DOHH2 (cell line): ENCODE data around the gene SDHAF4.

Experiments used
- H3F3A ChIP-seq: fragments of 200-600 bp; sonication (generic), shearing (Covaris generic); 2 replicates; pipeline ENCODE4 v1.6.0; 2016; ENCODE audit warnings: antibody characterized with exemption, mild to moderate bottlenecking; ENCODE audit not compliant: control insufficient read depth, insufficient read depth
- H3K27ac ChIP-seq: fragments of 200-600 bp; sonication (generic); 2 replicates; pipeline ENCODE4 v1.5.1; 2014; ENCODE audit warnings: low read depth, mild to moderate bottlenecking, low read length, moderate library complexity
- H3K27me3 ChIP-seq: fragments of 200-600 bp; sonication (generic); 2 replicates; pipeline ENCODE4 v1.6.1; 2014; ENCODE audit warnings: mild to moderate bottlenecking, low read length, mixed read lengths; ENCODE audit not compliant: control insufficient read depth
- H3K36me3 ChIP-seq: fragments of 200-600 bp; sonication (generic); 2 replicates; pipeline ENCODE4 v1.6.1; 2014; ENCODE audit warnings: mild to moderate bottlenecking, low read length, moderate library complexity, mixed read lengths; ENCODE audit not compliant: control insufficient read depth
- H3K4me1 ChIP-seq: fragments of 200-600 bp; sonication (generic); 2 replicates; pipeline ENCODE4 v1.6.1; 2014; ENCODE audit warnings: mild to moderate bottlenecking, low read length, mixed read lengths; ENCODE audit not compliant: control insufficient read depth
- H3K4me2 ChIP-seq: fragments of 200-600 bp; sonication (generic); 2 replicates; pipeline ENCODE4 v1.6.0; 2014; ENCODE audit warnings: mild to moderate bottlenecking, low read length, moderate library complexity
- H3K4me3 ChIP-seq: fragments of 200-600 bp; sonication (generic); 2 replicates; pipeline ENCODE4 v1.5.1; 2014; ENCODE audit warnings: mild to moderate bottlenecking, low read length, mixed read lengths
- H3K79me2 ChIP-seq: fragments of 200-600 bp; sonication (generic); 2 replicates; pipeline ENCODE4 v1.6.1; 2014; ENCODE audit warnings: mild to moderate bottlenecking, low read length, mixed read lengths; ENCODE audit not compliant: control insufficient read depth
- H3K9me2 ChIP-seq: fragments of 200-600 bp; sonication (generic); replicated peaks from 2 replicates; pipeline ENCODE4 v1.6.1; 2014; ENCODE audit warnings: mild to moderate bottlenecking, low read length, mixed read lengths; ENCODE audit not compliant: control insufficient read depth
- H3K9me3 ChIP-seq: fragments of 200-600 bp; sonication (generic); 2 replicates; pipeline ENCODE4 v1.6.1; 2014; ENCODE audit warnings: antibody characterized with exemption, low read length, mixed read lengths; ENCODE audit not compliant: control insufficient read depth, insufficient read depth
- H4K20me1 ChIP-seq: fragments of 200-600 bp; sonication (generic); 2 replicates; pipeline ENCODE4 v1.6.0; 2014; ENCODE audit warnings: low read depth, mild to moderate bottlenecking, antibody characterized with exemption, low read length, moderate library complexity; ENCODE audit not compliant: control insufficient read depth, insufficient read depth
- EZH2phosphoT487 ChIP-seq: fragments of 200-600 bp; sonication (generic); IDR thresholded peaks from 2 replicates; pipeline ENCODE4 v1.6.1; 2017; ENCODE audit warnings: borderline replicate concordance, mild to moderate bottlenecking, antibody characterized with exemption, low read length, moderate library complexity, mixed read lengths
- TF ChIP-seq, protein P1 (sequence below): fragments of 200-600 bp; sonication (generic); IDR thresholded peaks from one replicate; pipeline ENCODE4 v1.5.1; 2014; ENCODE audit warnings: antibody characterized with exemption, mild to moderate bottlenecking, low read depth, low read length; ENCODE audit not compliant: poor library complexity, severe bottlenecking

Gene SDHAF4

DNA sequence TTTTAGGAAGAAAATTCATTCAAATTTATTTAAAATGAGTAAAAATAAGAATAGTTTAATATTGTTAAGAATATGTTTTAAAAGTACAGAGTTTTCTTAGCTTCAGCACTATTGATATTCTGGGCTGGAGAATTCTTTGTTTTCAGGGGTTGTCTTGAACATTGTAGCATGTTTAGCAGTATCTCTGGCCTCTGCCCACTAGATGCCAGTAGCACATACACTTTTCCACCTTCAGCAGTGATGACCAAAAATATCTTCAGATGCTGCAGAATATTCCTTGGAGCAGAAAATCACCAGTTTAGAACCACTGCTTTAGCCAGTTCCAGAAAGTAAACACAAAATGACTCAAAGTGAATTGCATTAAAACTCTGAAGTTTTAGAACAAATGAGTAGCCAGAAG lies 19.4 kb upstream of the SDHAF4 start:
- Histone ChIP-seq H3K79me2 (no peaks in the 10 kb centered on the region), H3F3A (peaks cover 5% of the 10 kb centered on the region; the same call in 1 of the 2 replicates), H3K27ac (no peak overlapping the region), H3K9me2 (no peaks in the 10 kb centered on the region), H3K4me2 (no peak overlapping the region), H3K9me3 (no peaks in the 10 kb centered on the region), H3K36me3 (no peaks in the 10 kb centered on the region), H3K27me3 (no peaks in the 10 kb centered on the region), H4K20me1 (no peaks in the 10 kb centered on the region), H3K4me1 (no peaks in the 10 kb centered on the region), H3K4me3 (no peak overlapping the region)
- TF ChIP-seq, protein P1, sequence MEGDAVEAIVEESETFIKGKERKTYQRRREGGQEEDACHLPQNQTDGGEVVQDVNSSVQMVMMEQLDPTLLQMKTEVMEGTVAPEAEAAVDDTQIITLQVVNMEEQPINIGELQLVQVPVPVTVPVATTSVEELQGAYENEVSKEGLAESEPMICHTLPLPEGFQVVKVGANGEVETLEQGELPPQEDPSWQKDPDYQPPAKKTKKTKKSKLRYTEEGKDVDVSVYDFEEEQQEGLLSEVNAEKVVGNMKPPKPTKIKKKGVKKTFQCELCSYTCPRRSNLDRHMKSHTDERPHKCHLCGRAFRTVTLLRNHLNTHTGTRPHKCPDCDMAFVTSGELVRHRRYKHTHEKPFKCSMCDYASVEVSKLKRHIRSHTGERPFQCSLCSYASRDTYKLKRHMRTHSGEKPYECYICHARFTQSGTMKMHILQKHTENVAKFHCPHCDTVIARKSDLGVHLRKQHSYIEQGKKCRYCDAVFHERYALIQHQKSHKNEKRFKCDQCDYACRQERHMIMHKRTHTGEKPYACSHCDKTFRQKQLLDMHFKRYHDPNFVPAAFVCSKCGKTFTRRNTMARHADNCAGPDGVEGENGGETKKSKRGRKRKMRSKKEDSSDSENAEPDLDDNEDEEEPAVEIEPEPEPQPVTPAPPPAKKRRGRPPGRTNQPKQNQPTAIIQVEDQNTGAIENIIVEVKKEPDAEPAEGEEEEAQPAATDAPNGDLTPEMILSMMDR, result no peak
- TF ChIP-seq EZH2phosphoT487, result no peak

DNA sequence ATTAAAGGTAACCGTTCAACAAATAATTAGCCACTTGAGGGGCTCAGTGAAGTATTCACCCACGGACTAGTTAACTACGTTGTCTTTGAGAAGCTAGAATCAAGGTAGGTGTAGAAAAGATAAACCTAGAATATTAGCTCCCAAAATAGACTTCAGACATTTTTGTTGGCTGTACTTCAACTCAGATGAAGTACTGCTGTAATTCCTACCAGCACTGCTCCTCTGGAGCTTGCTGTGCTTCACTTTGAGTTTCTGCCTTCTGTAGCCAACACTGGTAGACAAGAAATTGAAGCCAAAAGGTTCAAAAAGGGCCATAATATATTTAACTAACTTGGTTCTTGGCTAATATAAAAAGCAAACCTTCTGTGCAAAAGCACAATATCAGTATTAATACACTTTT lies 18.8 kb upstream of the SDHAF4 start:
- TF ChIP-seq EZH2phosphoT487, result no peak
- TF ChIP-seq, protein P1, result no peak
- Histone ChIP-seq H3K36me3 (no peaks in the 10 kb centered on the region), H3K9me3 (no peaks in the 10 kb centered on the region), H3K27ac (no peak overlapping the region), H3K4me2 (no peak overlapping the region), H3F3A (peaks cover 5% of the 10 kb centered on the region; the same call in 1 of the 2 replicates), H3K9me2 (no peaks in the 10 kb centered on the region), H3K4me1 (no peaks in the 10 kb centered on the region), H4K20me1 (no peaks in the 10 kb centered on the region), H3K27me3 (no peaks in the 10 kb centered on the region), H3K79me2 (no peaks in the 10 kb centered on the region), H3K4me3 (no peak overlapping the region)

DNA sequence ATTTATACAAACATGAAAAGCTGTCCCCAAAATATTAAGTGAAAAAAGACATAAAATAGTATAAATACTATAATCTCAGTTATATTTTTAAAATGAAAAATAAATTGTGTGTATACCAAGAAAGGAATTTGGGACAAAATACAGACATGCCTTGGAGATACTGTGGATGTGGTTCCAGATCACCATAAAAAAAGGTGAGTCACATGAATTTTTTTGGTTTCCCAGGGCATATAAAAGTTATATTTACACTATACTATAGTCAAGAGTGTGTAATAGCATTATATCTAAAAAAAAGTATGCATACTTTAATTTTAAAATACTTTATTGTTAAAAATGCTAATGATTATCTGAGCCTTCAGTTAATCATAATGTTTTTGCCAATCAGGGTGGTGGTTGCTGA lies 17.4 kb upstream of the SDHAF4 start:
- H3K4me2 ChIP-seq, result no peak overlapping the region
- TF ChIP-seq, protein P1, result no peak
- no peak for TF ChIP-seq EZH2phosphoT487
- no peak overlapping the region for H3K27ac ChIP-seq
- no peaks in the 10 kb centered on the region for H3K9me3 ChIP-seq
- no peaks in the 10 kb centered on the region for H3K36me3 ChIP-seq
- H3K79me2 ChIP-seq, result no peaks in the 10 kb centered on the region
- no peak overlapping the region for H3K4me3 ChIP-seq
- no peaks in the 10 kb centered on the region for H3K9me2 ChIP-seq
- H3F3A ChIP-seq, result peaks cover 5% of the 10 kb centered on the region; the same call in 1 of the 2 replicates
- H4K20me1 ChIP-seq, result no peaks in the 10 kb centered on the region
- H3K27me3 ChIP-seq, result no peaks in the 10 kb centered on the region
- no peaks in the 10 kb centered on the region for H3K4me1 ChIP-seq
